Measurements from ENCODE around the gene SNX14.
A peak's percentile ranks its signal among the peaks of the same experiment; 100 is the strongest.

Gene SNX14

GRCh38 chr6:85496856-85497255 lies 96.8 kb downstream of the SNX14 start:
- ATAC-seq: peak; percentile 26; the same call in 2 of the 3 replicates
- TF ChIP-seq GLIS3 (CRISPR knock-in tag; IDR thresholded peaks at IDR 0.05) (no peak), ZFP30 (CRISPR knock-in tag; IDR thresholded peaks at IDR 0.05) (no peak), OSR1 (CRISPR knock-in tag; IDR thresholded peaks at IDR 0.05) (no peak), ZNF565 (CRISPR knock-in tag; conservative IDR thresholded peaks at IDR 0.05; ENCODE audit: low read depth) (no peak), TCF4 (CRISPR knock-in tag; IDR thresholded peaks at IDR 0.05; ENCODE audit: borderline replicate concordance) (no peak), ZNF70 (CRISPR knock-in tag; IDR thresholded peaks at IDR 0.05) (no peak), RARB (CRISPR knock-in tag; IDR thresholded peaks at IDR 0.05) (no peak), ZC3H10 (CRISPR knock-in tag; IDR thresholded peaks at IDR 0.05) (no peak), POU6F1 (CRISPR knock-in tag; IDR thresholded peaks at IDR 0.05; ENCODE audit: borderline replicate concordance, low read depth) (no peak), CSRNP3 (CRISPR knock-in tag; IDR thresholded peaks at IDR 0.05) (no peak), ZFP3 (CRISPR knock-in tag; IDR thresholded peaks at IDR 0.05) (no peak), ZNF8 (CRISPR knock-in tag; IDR thresholded peaks at IDR 0.05) (no peak), PATZ1 (CRISPR knock-in tag; IDR thresholded peaks at IDR 0.05; ENCODE audit: borderline replicate concordance) (no peak), ISL1 (CRISPR knock-in tag; IDR thresholded peaks at IDR 0.05) (no peak), ARNTL (CRISPR knock-in tag; IDR thresholded peaks at IDR 0.05; ENCODE audit: borderline replicate concordance, low read depth) (no peak), ESRRG (CRISPR knock-in tag; IDR thresholded peaks at IDR 0.05) (no peak), CREB5 (CRISPR knock-in tag; IDR thresholded peaks at IDR 0.05; ENCODE audit: low read depth) (no peak)

GRCh38 chr6:85496009-85496579 lies 97.6 kb downstream of the SNX14 start:
- no peak for ATAC-seq
- TF ChIP-seq RARB (CRISPR knock-in tag; IDR thresholded peaks at IDR 0.05) (no peak), BACH2 (CRISPR knock-in tag; IDR thresholded peaks at IDR 0.05; ENCODE audit: borderline replicate concordance) (no peak), TSHZ2 (CRISPR knock-in tag; IDR thresholded peaks at IDR 0.05) (no peak), ZNF70 (CRISPR knock-in tag; IDR thresholded peaks at IDR 0.05) (no peak), CREB5 (CRISPR knock-in tag; IDR thresholded peaks at IDR 0.05; ENCODE audit: low read depth) (no peak), PPARA (CRISPR knock-in tag; IDR thresholded peaks at IDR 0.05; ENCODE audit: borderline replicate concordance) (no peak), ZNF8 (CRISPR knock-in tag; IDR thresholded peaks at IDR 0.05) (no peak), CSDC2 (CRISPR knock-in tag; IDR thresholded peaks at IDR 0.05) (no peak), TCF4 (CRISPR knock-in tag; IDR thresholded peaks at IDR 0.05; ENCODE audit: borderline replicate concordance) (no peak), OSR1 (CRISPR knock-in tag; IDR thresholded peaks at IDR 0.05) (no peak), ARNTL (CRISPR knock-in tag; IDR thresholded peaks at IDR 0.05; ENCODE audit: borderline replicate concordance, low read depth) (no peak), SNAI2 (CRISPR knock-in tag; IDR thresholded peaks at IDR 0.05) (no peak), TOX (CRISPR knock-in tag; IDR thresholded peaks at IDR 0.05; ENCODE audit: borderline replicate concordance) (no peak)
